SK-N-SH (cell line): Measurements from ENCODE around the gene SLC22A23.

Source experiments
- EP300 ChIP-seq, 2 experiments: IDR thresholded peaks; 2 replicates each; pipeline versions ENCODE4 v1.4.0 to v1.6.1; 2012; ENCODE audit warnings: borderline replicate concordance in 1 of 2, low read depth in 1 of 2, low read length in 1 of 2
- EZH2phosphoT487 ChIP-seq: fragments of 200-600 bp; sonication (generic); IDR thresholded peaks from 2 replicates; pipeline ENCODE4 v1.6.1; 2017; ENCODE audit warnings: low read depth, mixed run types, mild to moderate bottlenecking, antibody characterized with exemption, moderate library complexity, borderline replicate concordance
- GABPA ChIP-seq: IDR thresholded peaks from 2 replicates; pipeline ENCODE4 v1.4.0; 2012; ENCODE audit warnings: low read depth, mild to moderate bottlenecking
- POLR2AphosphoS5 ChIP-seq: IDR thresholded peaks from 2 replicates; pipeline ENCODE4 v1.6.1; 2012; ENCODE audit warnings: low read depth, low read length
- RAD21 ChIP-seq: IDR thresholded peaks from 2 replicates; pipeline ENCODE4 v1.6.1; 2012; ENCODE audit warnings: mild to moderate bottlenecking, low read length
- REST ChIP-seq: IDR thresholded peaks from 2 replicates; pipeline ENCODE4 v1.6.1; 2012; ENCODE audit warnings: mild to moderate bottlenecking, low read depth, low read length, moderate library complexity
- RFX5 ChIP-seq: IDR thresholded peaks from 2 replicates; pipeline ENCODE4 v1.6.1; 2012; ENCODE audit warnings: mild to moderate bottlenecking, improper control_type of control experiment, low read length
- SIN3A ChIP-seq: IDR thresholded peaks from 2 replicates; pipeline ENCODE4 v1.6.1; 2012; ENCODE audit warnings: low read depth, mild to moderate bottlenecking, low read length, moderate library complexity, borderline replicate concordance
- TCF12 ChIP-seq: IDR thresholded peaks from 2 replicates; pipeline ENCODE4 v1.4.0; 2012
- USF1 ChIP-seq: IDR thresholded peaks from 2 replicates; pipeline ENCODE4 v1.4.0; 2012; ENCODE audit warnings: low read depth, borderline replicate concordance
- USF2 ChIP-seq: fragments of 150-350 bp; IDR thresholded peaks from 2 replicates; pipeline ENCODE4 v1.6.1; 2017; ENCODE audit warnings: antibody characterized with exemption, low read length, low read depth, borderline replicate concordance
- YY1 ChIP-seq: IDR thresholded peaks from 2 replicates; pipeline ENCODE4 v1.4.0; 2012; ENCODE audit warnings: low read depth, mild to moderate bottlenecking
- TF ChIP-seq, protein P1 (sequence below): fragments of 200-600 bp; sonication (generic); IDR thresholded peaks from 2 replicates; pipeline ENCODE4 v1.6.1; 2017; ENCODE audit warnings: antibody characterized with exemption, mild to moderate bottlenecking, moderate library complexity
- TF ChIP-seq, protein P2 (sequence below): IDR thresholded peaks from 2 replicates; pipeline ENCODE4 v1.4.0; 2012; ENCODE audit warnings: low read depth

- TF ChIP-seq, protein P1, sequence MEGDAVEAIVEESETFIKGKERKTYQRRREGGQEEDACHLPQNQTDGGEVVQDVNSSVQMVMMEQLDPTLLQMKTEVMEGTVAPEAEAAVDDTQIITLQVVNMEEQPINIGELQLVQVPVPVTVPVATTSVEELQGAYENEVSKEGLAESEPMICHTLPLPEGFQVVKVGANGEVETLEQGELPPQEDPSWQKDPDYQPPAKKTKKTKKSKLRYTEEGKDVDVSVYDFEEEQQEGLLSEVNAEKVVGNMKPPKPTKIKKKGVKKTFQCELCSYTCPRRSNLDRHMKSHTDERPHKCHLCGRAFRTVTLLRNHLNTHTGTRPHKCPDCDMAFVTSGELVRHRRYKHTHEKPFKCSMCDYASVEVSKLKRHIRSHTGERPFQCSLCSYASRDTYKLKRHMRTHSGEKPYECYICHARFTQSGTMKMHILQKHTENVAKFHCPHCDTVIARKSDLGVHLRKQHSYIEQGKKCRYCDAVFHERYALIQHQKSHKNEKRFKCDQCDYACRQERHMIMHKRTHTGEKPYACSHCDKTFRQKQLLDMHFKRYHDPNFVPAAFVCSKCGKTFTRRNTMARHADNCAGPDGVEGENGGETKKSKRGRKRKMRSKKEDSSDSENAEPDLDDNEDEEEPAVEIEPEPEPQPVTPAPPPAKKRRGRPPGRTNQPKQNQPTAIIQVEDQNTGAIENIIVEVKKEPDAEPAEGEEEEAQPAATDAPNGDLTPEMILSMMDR = no peak
- no peak for TF ChIP-seq USF1
- TF ChIP-seq RAD21 = no peak
- TF ChIP-seq GABPA = no peak
- no peak for TF ChIP-seq EZH2phosphoT487
- no peak for TF ChIP-seq USF2
- TF ChIP-seq TCF12 = no peak
- TF ChIP-seq, protein P2, sequence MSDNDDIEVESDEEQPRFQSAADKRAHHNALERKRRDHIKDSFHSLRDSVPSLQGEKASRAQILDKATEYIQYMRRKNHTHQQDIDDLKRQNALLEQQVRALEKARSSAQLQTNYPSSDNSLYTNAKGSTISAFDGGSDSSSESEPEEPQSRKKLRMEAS = no peak
- no peak for TF ChIP-seq RFX5
- TF ChIP-seq SIN3A = no peak
- TF ChIP-seq POLR2AphosphoS5 = no peak
- no peak for TF ChIP-seq REST
- no peak for TF ChIP-seq EP300 (IDR thresholded peaks at IDR 0.05; ENCODE audit: borderline replicate concordance in 1 of 2, low read depth in 1 of 2, low read length in 1 of 2)
- no peak for TF ChIP-seq YY1
These were observed 172.4 kb downstream of the SLC22A23 start for GRCh38 chr6:3284436-3284876.
